Transverse colon (tissue), 4 donors: ENCODE results near the gene MCM3AP. TPM values are rescaled to one million over a fixed set of nuclear protein-coding genes. Genes with fewer than 3 reads are reported as not detected.

Experiments used
- DNase-seq: peaks from one replicate; pipeline ENCODE4 v3.0.0-alpha.2; 2019
- H3K27ac ChIP-seq, 4 donors: fragments of 200-600 bp; sonication (generic); 2 replicates each; pipeline ENCODE4 v1.5.1; 2016 to 2018; ENCODE audit warnings: inconsistent platforms in 4 of 4
- H3K27me3 ChIP-seq: fragments of 200-600 bp; sonication (generic); 2 replicates; pipeline ENCODE4 v1.5.1; 2017; ENCODE audit warnings: inconsistent platforms
- H3K36me3 ChIP-seq, 4 donors: fragments of 200-600 bp; sonication (generic); 2 replicates each; pipeline ENCODE4 v1.5.1; 2017 to 2019; ENCODE audit warnings: inconsistent platforms in 4 of 4
- H3K4me1 ChIP-seq, 4 donors: fragments of 200-600 bp; sonication (generic); 2 replicates each; pipeline ENCODE4 v1.5.1; 2017 to 2020; ENCODE audit warnings: inconsistent platforms in 4 of 4
- H3K4me3 ChIP-seq, 4 donors: fragments of 200-600 bp; sonication (generic); 1 replicate in 1 of 4; 2 replicates in 3 of 4; pipeline versions ENCODE4 v1.5.1 to v1.6.1; 2017 to 2019; ENCODE audit warnings: inconsistent platforms in 4 of 4
- H3K9me3 ChIP-seq, 2 donors: fragments of 200-600 bp; sonication (generic); 2 replicates each; pipeline ENCODE4 v1.5.1; 2017 to 2019; ENCODE audit warnings: inconsistent platforms in 2 of 2
- EP300 ChIP-seq: sonication (generic); formaldehyde crosslinking; IDR thresholded peaks from one replicate; pipeline ENCODE4 v1.6.1; 2017; ENCODE audit warnings: antibody characterized with exemption, low read depth
- POLR2A ChIP-seq: fragments of 450-650 bp; IDR thresholded peaks from one replicate; pipeline ENCODE4 v1.6.1; 2016; ENCODE audit warnings: antibody characterized with exemption, mild to moderate bottlenecking, moderate library complexity
- POLR2AphosphoS5 ChIP-seq, 3 donors: sonication (generic); formaldehyde crosslinking; IDR thresholded peaks; one replicate each; pipeline ENCODE4 v1.6.1; 2016; ENCODE audit warnings: antibody characterized with exemption in 3 of 3
- WGBS, 2 donors: methylation state at CpG; one replicate each; pipeline ENCODE4 v1.1.5; 2018; ENCODE audit warnings: low coverage in 1 of 2; 5-methylcytosine and 5-hydroxymethylcytosine counted together
- in situ Hi-C, 4 donors: fragments of 200-750 bp; cut with MboI; loops; one replicate each; pipeline versions ENCODE4 v1.15.0 to v1.15.1; 2017; ENCODE audit warnings: low sequenced_read_pairs in 3 of 4, low pct_ligation_motif_present in 1 of 4, low pct_unique_long_range_greater_than_20kb in 1 of 4
- intact Hi-C: fragments of 100-400 bp; cut with DNase I; formaldehyde crosslinking; loops from one replicate; pipeline ENCODE4 v1.15.1; 2023; ENCODE audit warnings: low total_unique reads
- total RNA-seq, 4 donors: library from RNA; depleted of rRNA; stranded (reverse); fragments of >200 nt; gene quantifications; one replicate each; pipeline ENCODE4 v1.1.0, GENCODE V29; 2016
- TF ChIP-seq, protein P1 (sequence below), 5 experiments: fragments of 200-600 bp in 3 of 5; fragments of 450-650 bp in 2 of 5; sonication (generic) in 3 of 5; IDR thresholded peaks; 1 replicate in 2 of 5; 2 replicates in 3 of 5; pipeline ENCODE4 v1.5.1; 2016 to 2017; ENCODE audit warnings: antibody characterized with exemption in 5 of 5, inconsistent platforms in 3 of 5, mild to moderate bottlenecking in 2 of 5, moderate library complexity in 1 of 5

Gene MCM3AP
- total RNA-seq, 4 donors from 2014 or later: 87.4 to 348 (median 108) TPM

DNA sequence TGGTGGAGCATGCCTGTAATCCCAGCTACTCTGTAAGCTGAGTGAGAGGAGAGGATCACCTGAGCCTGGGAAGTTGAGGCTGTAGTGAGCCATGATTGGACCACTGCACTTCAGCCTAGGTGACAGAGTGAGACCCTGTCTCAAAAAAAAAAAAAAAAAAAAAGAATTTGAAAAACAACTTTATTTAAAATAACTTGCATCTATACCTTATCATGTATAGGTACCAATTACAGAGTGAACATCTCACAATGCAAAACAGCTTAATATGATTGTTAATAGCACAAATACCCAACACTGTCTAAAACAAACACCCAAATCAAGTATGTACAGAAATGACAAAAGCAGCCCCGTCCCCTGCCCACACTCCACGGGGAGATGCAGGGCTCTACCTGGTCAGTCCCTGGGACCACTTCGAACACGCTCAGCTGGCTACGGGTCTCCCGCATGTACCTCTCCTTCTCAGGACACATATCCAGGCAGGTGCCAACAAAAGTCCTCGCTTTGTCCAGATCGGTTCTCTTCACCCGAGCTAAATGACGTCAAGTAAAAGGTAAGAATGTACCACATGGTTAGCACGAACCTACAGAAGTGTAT is 10.5 kb downstream of the MCM3AP start:
- Histone ChIP-seq H3K27me3 (no peaks in the 10 kb centered on the region), H3K9me3 (no peaks in the 10 kb centered on the region), H3K4me3 (no peak overlapping the region), H3K27ac (no peak overlapping the region), H3K36me3 (peaks cover 0 to 93% (median 43%) of the 10 kb centered on the region in 4 donors), H3K4me1 (no peaks in the 10 kb centered on the region)
- intact Hi-C loops: no loop called here
- in situ Hi-C loops: no loop called here
- 88 to 93% methylated on average over 5 to 11 of the region's 11 CpGs for WGBS, 2 donors
- no peak for TF ChIP-seq POLR2A
- TF ChIP-seq POLR2AphosphoS5 (IDR thresholded peaks at IDR 0.05): no peak
- TF ChIP-seq, protein P1, sequence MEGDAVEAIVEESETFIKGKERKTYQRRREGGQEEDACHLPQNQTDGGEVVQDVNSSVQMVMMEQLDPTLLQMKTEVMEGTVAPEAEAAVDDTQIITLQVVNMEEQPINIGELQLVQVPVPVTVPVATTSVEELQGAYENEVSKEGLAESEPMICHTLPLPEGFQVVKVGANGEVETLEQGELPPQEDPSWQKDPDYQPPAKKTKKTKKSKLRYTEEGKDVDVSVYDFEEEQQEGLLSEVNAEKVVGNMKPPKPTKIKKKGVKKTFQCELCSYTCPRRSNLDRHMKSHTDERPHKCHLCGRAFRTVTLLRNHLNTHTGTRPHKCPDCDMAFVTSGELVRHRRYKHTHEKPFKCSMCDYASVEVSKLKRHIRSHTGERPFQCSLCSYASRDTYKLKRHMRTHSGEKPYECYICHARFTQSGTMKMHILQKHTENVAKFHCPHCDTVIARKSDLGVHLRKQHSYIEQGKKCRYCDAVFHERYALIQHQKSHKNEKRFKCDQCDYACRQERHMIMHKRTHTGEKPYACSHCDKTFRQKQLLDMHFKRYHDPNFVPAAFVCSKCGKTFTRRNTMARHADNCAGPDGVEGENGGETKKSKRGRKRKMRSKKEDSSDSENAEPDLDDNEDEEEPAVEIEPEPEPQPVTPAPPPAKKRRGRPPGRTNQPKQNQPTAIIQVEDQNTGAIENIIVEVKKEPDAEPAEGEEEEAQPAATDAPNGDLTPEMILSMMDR (IDR thresholded peaks at IDR 0.05): no peak
- no peak for TF ChIP-seq EP300
- no peak for DNase-seq

GRCh38 chr21:46273341-46273740 is 12.1 kb downstream of the MCM3AP start:
- 80 to 94% methylated on average over 1 to 14 of the region's 14 CpGs for WGBS, 2 donors
- intact Hi-C loops: no loop called here

DNA sequence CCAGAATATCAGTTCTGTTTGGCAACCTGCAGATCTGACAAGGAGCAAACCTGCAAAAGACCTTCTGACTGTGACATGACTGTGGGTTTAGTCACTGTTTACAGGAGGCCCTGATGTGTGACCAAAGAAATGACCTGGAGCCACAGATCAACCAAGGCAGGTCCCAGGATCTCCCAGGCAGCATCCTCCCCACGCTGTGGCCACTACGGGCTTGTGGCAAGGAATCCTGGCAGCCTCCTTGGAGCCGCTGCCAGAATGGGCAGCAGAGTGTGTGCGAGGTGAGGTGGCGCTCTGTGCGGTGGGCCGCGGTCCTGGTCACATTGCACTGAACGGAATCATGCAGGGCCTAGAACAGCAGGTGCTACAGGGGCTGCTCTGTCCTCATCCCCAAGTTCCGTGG is 15.9 kb downstream of the MCM3AP start:
- H3K4me1 ChIP-seq: no peaks in the 10 kb centered on the region
- no peak for DNase-seq
- no peak overlapping the region for H3K4me3 ChIP-seq
- no peaks in the 10 kb centered on the region for H3K27me3 ChIP-seq
- no peak for TF ChIP-seq POLR2AphosphoS5 (IDR thresholded peaks at IDR 0.05)
- TF ChIP-seq, protein P1 (IDR thresholded peaks at IDR 0.05): no peak
- no peak for TF ChIP-seq POLR2A
- no peak for TF ChIP-seq EP300
- H3K9me3 ChIP-seq: no peaks in the 10 kb centered on the region
- intact Hi-C loops (no loop called here), in situ Hi-C loops (no loop called here)
- 99% methylated on average over 10 of the region's 10 CpGs; no CpG with 5 or more reads in 1 of the 2 donors for WGBS, 2 donors
- no peak overlapping the region for H3K27ac ChIP-seq
- H3K36me3 ChIP-seq: peaks cover 0 to 83% (median 40%) of the 10 kb centered on the region in 4 donors

More at GRCh38 chr21:46273341-46273740, 12.1 kb downstream of the MCM3AP start:
- no peak for DNase-seq
- Histone ChIP-seq H3K4me1 (no peaks in the 10 kb centered on the region), H3K36me3 (peaks cover 0 to 88% (median 42%) of the 10 kb centered on the region in 4 donors), H3K27me3 (no peaks in the 10 kb centered on the region), H3K4me3 (no peak overlapping the region), H3K9me3 (no peaks in the 10 kb centered on the region), H3K27ac (no peak overlapping the region)
- in situ Hi-C loops: no loop called here
- TF ChIP-seq POLR2A (no peak), EP300 (no peak)
- TF ChIP-seq, protein P1 (IDR thresholded peaks at IDR 0.05): no peak

DNA sequence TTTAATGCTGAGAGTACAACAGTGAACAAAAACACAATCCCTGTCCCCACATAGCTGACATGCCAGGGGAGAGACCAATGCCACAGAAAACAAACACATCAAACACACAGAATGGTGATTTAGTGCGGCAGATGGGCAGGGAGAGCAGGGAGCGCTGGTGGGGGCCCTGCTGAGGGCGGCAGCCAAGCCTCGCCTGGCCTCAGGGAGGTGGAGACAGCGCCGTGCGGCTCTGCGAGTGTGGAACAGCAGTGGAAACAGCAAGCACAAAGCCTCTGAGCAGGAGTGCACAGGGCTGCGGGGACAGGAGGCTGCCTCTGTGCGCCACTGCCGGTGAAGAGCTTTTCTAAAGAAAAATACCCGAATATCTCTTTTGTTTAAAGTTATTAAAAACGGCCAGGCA is 17.0 kb downstream of the MCM3AP start:
- H3K27me3 ChIP-seq: no peaks in the 10 kb centered on the region
- no peaks in the 10 kb centered on the region for H3K9me3 ChIP-seq
- in situ Hi-C loops (no loop called here), intact Hi-C loops (no loop called here)
- 90 to 92% methylated on average over 2 to 13 of the region's 13 CpGs for WGBS, 2 donors
- H3K36me3 ChIP-seq: peaks cover 0 to 75% (median 36%) of the 10 kb centered on the region in 4 donors
- no peaks in the 10 kb centered on the region for H3K4me1 ChIP-seq
- H3K27ac ChIP-seq: no peak overlapping the region
- no peak overlapping the region for H3K4me3 ChIP-seq
- TF ChIP-seq POLR2AphosphoS5 (IDR thresholded peaks at IDR 0.05) (no peak), POLR2A (no peak), EP300 (no peak)
- TF ChIP-seq, protein P1 (IDR thresholded peaks at IDR 0.05): no peak
- no peak for DNase-seq
